HK-2 (cell line): Measurements from ENCODE around the gene PDGFD.

Source experiments
- DNase-seq: peaks from one replicate; pipeline ENCODE4 v3.0.0-alpha.2; 2018; ENCODE audit not compliant: unreplicated experiment

Gene PDGFD

GRCh38 chr11:104164028-104164520 lies at the start of gene PDGFD:
Gene PDGFD, minus strand, starts transcription at chr11:104164147.
- DNase-seq, result no peak

- DNase-seq, result no peak
Measured at GRCh38 chr11:104206936-104207335, 43.0 kb upstream of the PDGFD start.

- DNase-seq, result no peak
Measured at GRCh38 chr11:104205838-104206237, 41.9 kb upstream of the PDGFD start.

GRCh38 chr11:104200688-104201087 lies 36.7 kb upstream of the PDGFD start:
- DNase-seq, result no peak

- DNase-seq, result no peak
Measured at GRCh38 chr11:104199053-104199452, 35.1 kb upstream of the PDGFD start.

GRCh38 chr11:104198576-104198975 lies 34.6 kb upstream of the PDGFD start:
- no peak for DNase-seq

- DNase-seq, result no peak
Measured at GRCh38 chr11:104191124-104191523, 27.2 kb upstream of the PDGFD start.

- DNase-seq, result no peak
Measured at GRCh38 chr11:104183593-104183992, 19.6 kb upstream of the PDGFD start.

GRCh38 chr11:104175769-104176168 lies 11.8 kb upstream of the PDGFD start:
- no peak for DNase-seq

- no peak for DNase-seq
Measured at GRCh38 chr11:104169091-104169490, 5.1 kb upstream of the PDGFD start.

- no peak for DNase-seq
Measured at GRCh38 chr11:104165014-104165413, 1.1 kb upstream of the PDGFD start.

GRCh38 chr11:104163100-104164027 lies 583 bp downstream of the PDGFD start:
- DNase-seq, result no peak

GRCh38 chr11:104161751-104162450 lies 2.0 kb downstream of the PDGFD start:
- no peak for DNase-seq

- DNase-seq, result no peak
Measured at GRCh38 chr11:104159356-104159755, 4.6 kb downstream of the PDGFD start.

- no peak for DNase-seq
Measured at GRCh38 chr11:104155375-104155774, 8.6 kb downstream of the PDGFD start.

- no peak for DNase-seq
Measured at GRCh38 chr11:104154296-104154695, 9.7 kb downstream of the PDGFD start.

GRCh38 chr11:104152941-104153505 lies 10.9 kb downstream of the PDGFD start:
- DNase-seq, result no peak

- DNase-seq, result no peak
Measured at GRCh38 chr11:104151404-104152204, 12.3 kb downstream of the PDGFD start.

GRCh38 chr11:104148706-104149105 lies 15.2 kb downstream of the PDGFD start:
- no peak for DNase-seq

- no peak for DNase-seq
Measured at GRCh38 chr11:104148074-104148473, 15.9 kb downstream of the PDGFD start.

GRCh38 chr11:104146943-104147342 lies 17.0 kb downstream of the PDGFD start:
- DNase-seq, result no peak

- DNase-seq, result no peak
Measured at GRCh38 chr11:104146421-104146820, 17.5 kb downstream of the PDGFD start.
